Skeletal muscle satellite cell (primary cell): Measurements from ENCODE around the gene GNAT1.

Experiments used
- H3K27me3 ChIP-seq: 2 replicates; pipeline ENCODE4 v1.7.0; 2013; ENCODE audit warnings: low read length; ENCODE audit not compliant: control insufficient read depth, insufficient read depth
- H3K36me3 ChIP-seq: 2 replicates; pipeline ENCODE4 v1.7.0; 2013; ENCODE audit warnings: mild to moderate bottlenecking, control low read depth, low read length; ENCODE audit not compliant: insufficient read depth
- H3K4me1 ChIP-seq: 2 replicates; pipeline ENCODE4 v1.7.0; 2013; ENCODE audit warnings: low read length; ENCODE audit not compliant: control insufficient read depth, insufficient read depth
- H3K4me2 ChIP-seq: 2 replicates; pipeline ENCODE4 v1.7.0; 2013; ENCODE audit warnings: mild to moderate bottlenecking, low read length
- H3K4me3 ChIP-seq: 2 replicates; pipeline ENCODE4 v1.7.0; 2013; ENCODE audit warnings: low read length
- H3K9ac ChIP-seq: 2 replicates; pipeline ENCODE4 v1.7.0; 2013; ENCODE audit warnings: mild to moderate bottlenecking, low read depth, low read length, moderate library complexity
- H3K9me3 ChIP-seq: replicated peaks from 2 replicates; pipeline ENCODE4 v1.7.0; 2013; ENCODE audit warnings: mild to moderate bottlenecking, control low read depth, low read length

GNAT1 gene

DNA sequence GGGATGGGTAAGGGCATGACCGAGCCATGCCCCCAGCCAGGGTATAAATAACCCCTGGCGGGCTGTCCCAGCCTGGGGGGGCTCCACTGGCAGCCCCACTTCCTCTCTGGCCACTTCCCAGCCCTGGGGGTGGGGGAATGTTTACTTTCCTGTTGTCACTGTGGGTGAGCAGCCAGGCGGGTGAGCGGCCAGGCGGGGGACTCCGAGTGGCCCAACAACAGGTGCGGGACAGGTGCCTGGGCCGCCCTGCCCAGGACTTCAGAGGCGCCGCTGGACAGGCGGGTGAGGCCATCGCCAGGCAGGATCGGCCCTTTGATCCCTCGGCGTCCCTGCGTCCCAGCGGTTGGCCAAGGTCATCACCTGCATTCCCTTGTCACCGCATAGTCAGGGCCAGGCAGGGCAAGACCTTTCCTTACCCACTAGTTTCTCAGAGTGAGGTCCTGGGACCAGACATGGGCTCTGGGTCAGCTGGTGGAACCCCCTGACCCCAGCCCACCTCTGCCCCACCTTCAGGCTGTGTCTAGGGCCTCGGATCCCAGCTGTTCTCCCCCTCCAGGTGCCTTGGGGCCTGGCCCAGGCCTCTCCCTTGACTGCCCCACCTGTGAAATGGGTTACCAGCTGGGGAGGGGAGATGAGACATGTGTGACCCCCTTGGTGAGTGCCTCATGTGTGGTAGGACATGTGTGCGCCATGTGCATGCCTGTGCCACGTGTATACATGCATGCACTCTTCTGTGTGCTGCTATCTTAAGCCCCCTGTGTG is 19.7 kb upstream of the GNAT1 start:
- no peak overlapping the region for H3K4me3 ChIP-seq
- no peak overlapping the region for H3K9ac ChIP-seq
- H3K4me2 ChIP-seq: no peak overlapping the region
- peaks cover 48% of the 10 kb centered on the region for H3K4me1 ChIP-seq
- H3K27me3 ChIP-seq: no peaks in the 10 kb centered on the region
- no peaks in the 10 kb centered on the region for H3K9me3 ChIP-seq
- no peaks in the 10 kb centered on the region for H3K36me3 ChIP-seq

DNA sequence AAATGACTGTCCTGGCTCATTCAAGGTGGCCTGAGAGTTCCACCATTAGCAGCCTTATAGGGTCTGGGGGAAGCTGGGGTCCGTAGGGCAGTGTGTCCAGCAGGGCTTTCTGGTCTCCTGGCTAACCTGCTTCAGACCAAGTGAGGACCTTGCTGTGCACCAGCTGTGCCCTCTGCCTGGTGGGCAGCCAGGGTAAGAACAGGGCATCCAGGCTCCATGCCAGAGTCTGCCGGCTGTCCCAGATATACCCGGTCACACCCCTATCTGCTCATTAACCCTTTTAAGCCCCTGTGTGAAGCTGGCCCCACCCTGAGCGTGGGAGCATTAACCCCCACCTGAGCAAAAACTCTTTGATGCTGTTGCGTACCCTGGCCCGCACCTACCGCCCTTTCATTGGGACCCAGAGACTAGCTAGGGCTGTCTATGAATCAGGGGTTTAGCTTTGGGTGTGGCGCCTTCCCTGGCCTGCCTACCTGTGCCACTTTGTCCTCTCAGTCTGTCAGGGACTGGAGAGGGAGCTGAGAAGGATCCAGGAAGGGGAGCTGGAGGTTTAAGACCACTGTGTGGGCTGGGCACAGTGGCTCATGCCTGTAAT is 18.7 kb upstream of the GNAT1 start:
- Histone ChIP-seq H3K4me3 (no peak overlapping the region), H3K9ac (no peak overlapping the region), H3K4me2 (no peak overlapping the region), H3K36me3 (no peaks in the 10 kb centered on the region), H3K9me3 (no peaks in the 10 kb centered on the region), H3K4me1 (peaks cover 40% of the 10 kb centered on the region), H3K27me3 (no peaks in the 10 kb centered on the region)

DNA sequence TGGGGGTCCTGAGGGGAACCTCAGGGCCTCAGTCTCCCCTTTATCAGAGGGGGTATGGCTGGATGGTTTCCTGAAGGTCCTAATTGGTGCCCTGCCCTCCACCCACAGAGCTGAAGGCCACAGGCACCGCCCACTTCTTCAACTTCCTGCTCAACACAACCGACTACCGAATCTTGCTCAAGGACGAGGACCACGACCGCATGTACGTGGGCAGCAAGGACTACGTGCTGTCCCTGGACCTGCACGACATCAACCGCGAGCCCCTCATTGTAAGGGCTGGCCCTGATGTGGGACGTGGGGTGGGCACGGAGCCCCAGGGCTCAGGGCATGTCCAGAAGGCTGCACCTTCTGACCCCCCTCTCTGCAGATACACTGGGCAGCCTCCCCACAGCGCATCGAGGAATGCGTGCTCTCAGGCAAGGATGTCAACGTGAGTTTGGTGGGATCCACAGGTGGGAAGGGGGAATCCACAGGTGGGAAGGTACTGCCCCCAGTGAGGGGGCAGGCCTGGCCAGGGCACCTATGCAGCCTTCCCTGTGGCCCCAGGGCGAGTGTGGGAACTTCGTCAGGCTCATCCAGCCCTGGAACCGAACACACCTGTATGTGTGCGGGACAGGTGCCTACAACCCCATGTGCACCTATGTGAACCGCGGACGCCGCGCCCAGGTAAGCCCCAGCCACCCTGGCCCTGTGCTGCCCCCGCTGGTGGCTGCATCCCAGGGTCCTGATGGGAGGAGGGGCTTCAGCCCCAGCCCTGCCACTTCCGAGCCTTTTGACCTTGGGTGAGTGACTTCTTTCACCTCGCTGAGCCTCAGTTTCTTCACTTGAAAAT is 17.5 kb upstream of the GNAT1 start:
- H3K4me1 ChIP-seq: peaks cover 34% of the 10 kb centered on the region
- H3K4me3 ChIP-seq: no peak overlapping the region
- no peak overlapping the region for H3K4me2 ChIP-seq
- no peaks in the 10 kb centered on the region for H3K27me3 ChIP-seq
- H3K9me3 ChIP-seq: no peaks in the 10 kb centered on the region
- no peaks in the 10 kb centered on the region for H3K36me3 ChIP-seq
- no peak overlapping the region for H3K9ac ChIP-seq

DNA sequence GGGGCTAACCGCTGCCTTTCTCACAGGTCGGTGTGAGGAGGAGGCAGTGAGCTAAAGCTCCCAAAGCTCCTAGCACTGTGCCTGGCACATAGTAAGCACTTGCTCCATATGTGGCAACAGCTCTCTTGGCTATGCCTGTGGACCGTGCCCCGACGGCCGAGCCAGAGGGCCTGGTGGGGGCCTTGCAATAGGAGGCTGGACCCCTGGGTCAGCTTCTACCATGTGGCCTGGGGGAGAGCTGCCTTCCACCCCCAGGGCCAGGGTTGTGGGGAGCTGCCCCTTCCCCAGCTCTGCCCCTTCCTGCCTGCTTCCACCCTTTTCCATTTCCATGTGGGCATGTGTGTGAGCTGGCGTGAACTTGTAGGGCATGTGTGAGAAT is 16.9 kb upstream of the GNAT1 start:
- no peak overlapping the region for H3K4me2 ChIP-seq
- H3K9ac ChIP-seq: no peak overlapping the region
- no peaks in the 10 kb centered on the region for H3K27me3 ChIP-seq
- H3K4me3 ChIP-seq: no peak overlapping the region
- H3K9me3 ChIP-seq: no peaks in the 10 kb centered on the region
- no peaks in the 10 kb centered on the region for H3K36me3 ChIP-seq
- peaks cover 31% of the 10 kb centered on the region for H3K4me1 ChIP-seq

DNA sequence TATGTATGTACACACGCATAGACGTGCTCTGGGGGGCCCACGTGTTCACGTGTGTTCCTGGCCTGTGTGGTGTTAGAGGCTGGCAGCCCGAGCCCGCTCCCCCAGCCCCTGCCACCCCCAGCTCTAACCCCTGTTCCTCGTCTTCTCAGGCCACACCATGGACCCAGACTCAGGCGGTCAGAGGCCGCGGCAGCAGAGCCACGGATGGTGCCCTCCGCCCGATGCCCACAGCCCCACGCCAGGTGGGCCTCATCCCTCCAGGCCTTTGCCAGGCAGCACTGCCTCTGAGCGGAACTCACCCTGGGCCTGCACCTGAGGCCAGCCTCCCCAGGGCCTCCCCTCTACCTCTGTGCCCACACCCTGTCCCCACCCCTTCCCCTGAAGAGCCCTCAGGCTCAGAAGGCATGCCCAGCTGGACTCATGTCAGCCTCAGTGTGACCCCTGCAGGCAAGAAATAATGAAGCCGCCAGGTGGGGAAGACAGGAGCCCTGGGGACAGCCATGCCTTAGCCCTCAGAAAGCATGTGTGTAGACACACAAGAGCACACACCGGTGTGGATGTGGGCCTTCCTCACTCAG is 16.4 kb upstream of the GNAT1 start:
- Histone ChIP-seq H3K9ac (no peak overlapping the region), H3K4me1 (peaks cover 26% of the 10 kb centered on the region), H3K9me3 (no peaks in the 10 kb centered on the region), H3K4me2 (no peak overlapping the region), H3K4me3 (no peak overlapping the region), H3K27me3 (no peaks in the 10 kb centered on the region), H3K36me3 (no peaks in the 10 kb centered on the region)

DNA sequence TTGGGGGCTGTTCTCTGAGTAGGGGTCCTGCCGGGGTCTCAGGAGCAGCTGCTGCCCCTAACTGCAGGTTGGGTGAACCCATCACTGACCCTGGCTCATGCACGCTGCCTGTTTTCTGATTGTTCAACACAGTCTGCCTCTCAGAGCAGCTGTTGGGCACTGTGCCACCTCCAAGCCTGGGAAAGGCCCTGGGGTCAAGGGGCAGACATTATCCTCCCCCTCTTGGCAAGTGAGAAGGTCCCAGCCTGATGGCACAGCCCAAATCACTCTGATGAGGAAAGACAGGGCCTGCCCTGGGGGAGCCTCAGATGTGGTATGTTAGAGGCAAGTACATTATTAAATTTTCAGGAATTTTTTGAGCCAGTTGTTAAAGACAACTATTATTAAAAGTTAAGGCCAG is 14.1 kb upstream of the GNAT1 start:
- Histone ChIP-seq H3K4me3 (no peak overlapping the region), H3K4me2 (no peak overlapping the region), H3K4me1 (peaks cover 5% of the 10 kb centered on the region), H3K27me3 (no peaks in the 10 kb centered on the region), H3K9ac (no peak overlapping the region), H3K36me3 (no peaks in the 10 kb centered on the region), H3K9me3 (no peaks in the 10 kb centered on the region)

DNA sequence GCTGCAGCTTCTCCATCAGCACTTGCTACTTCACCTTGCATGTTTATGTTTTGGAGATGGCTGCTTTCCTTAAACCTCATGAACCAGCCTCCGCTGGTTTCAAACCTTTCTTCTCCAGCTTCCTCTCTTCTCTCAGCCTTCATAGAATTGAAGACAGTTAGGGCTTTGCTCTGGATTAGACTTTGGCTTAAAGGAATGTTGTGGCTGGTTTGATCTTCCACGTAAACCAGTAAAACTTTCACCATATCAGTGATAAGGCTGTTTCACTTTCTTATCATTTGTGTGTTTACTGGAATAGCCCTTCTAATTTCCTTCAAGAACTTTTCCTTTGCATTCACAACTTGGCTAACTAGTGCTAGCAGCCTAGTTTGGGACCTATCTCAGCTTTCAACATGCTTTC is 11.7 kb upstream of the GNAT1 start:
- Histone ChIP-seq H3K4me1 (no peaks in the 10 kb centered on the region), H3K27me3 (no peaks in the 10 kb centered on the region), H3K4me2 (no peak overlapping the region), H3K36me3 (no peaks in the 10 kb centered on the region), H3K9ac (no peak overlapping the region), H3K9me3 (no peaks in the 10 kb centered on the region), H3K4me3 (no peak overlapping the region)

DNA sequence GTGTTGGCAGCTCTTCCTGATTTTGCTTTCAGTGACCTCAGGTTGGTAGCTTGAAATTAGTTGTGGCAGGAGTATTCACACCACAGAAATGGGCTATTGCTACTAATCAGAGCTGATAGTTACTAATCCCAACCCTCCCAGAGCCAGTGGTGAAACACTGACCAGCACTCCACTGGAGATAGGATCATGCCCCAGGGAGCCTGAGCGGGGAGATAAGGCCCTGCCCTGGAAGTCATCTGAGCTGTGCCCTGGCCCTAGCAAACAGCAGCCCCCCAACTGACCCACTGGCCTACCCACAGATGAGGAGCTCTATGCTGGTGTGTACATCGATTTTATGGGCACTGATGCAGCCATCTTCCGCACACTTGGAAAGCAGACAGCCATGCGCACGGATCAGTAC is 9.4 kb upstream of the GNAT1 start:
- H3K4me3 ChIP-seq: no peak overlapping the region
- H3K27me3 ChIP-seq: no peaks in the 10 kb centered on the region
- H3K36me3 ChIP-seq: no peaks in the 10 kb centered on the region

DNA sequence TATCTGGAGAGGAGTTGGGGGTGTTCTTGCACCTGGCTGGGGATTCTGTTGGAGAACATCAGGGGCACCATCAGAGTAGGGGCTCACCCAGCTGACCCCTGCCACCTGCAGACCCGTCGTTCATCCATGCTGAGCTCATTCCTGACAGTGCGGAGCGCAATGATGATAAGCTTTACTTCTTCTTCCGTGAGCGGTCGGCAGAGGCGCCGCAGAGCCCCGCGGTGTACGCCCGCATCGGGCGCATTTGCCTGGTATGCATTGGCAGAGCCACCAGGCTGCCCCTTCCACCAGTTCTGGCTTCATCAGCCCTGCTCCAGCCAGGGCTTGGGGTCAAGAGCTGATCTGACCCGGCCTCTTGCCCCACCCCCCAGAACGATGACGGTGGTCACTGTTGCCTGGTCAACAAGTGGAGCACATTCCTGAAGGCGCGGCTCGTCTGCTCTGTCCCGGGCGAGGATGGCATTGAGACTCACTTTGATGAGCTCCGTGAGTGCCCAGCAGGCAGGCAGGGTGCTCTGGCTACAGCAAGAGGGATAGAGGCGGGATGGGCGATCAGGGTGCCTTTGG is 8.8 kb upstream of the GNAT1 start:
- H3K36me3 ChIP-seq: no peaks in the 10 kb centered on the region
- no peaks in the 10 kb centered on the region for H3K27me3 ChIP-seq
- no peaks in the 10 kb centered on the region for H3K9me3 ChIP-seq
- H3K4me3 ChIP-seq: no peak overlapping the region
- no peak overlapping the region for H3K4me2 ChIP-seq
- H3K4me1 ChIP-seq: no peaks in the 10 kb centered on the region
- no peak overlapping the region for H3K9ac ChIP-seq

More for the DNA sequence above, 9.4 kb upstream of the GNAT1 start:
- Histone ChIP-seq H3K4me2 (no peak overlapping the region), H3K9me3 (no peaks in the 10 kb centered on the region), H3K9ac (no peak overlapping the region), H3K4me1 (no peaks in the 10 kb centered on the region)

DNA sequence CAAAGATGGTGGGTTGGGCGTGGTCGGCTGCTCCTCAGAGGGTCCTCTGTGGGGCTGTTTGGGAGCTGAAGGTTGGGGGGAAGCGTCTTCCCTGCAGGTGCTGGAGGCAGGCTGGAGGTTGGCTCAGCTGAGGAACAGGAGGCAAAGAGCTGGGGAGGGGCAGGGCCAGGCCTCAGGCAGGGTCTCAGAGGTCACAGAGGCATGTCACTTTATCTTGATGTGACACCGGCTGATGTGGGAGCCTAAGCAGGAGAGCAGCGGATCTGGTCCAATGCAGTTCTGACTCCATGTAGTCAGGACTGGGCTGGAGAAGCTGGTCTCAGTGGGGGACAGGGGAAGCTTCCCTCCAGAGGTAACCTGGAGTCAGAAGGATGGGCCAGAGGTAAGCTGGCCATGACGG is 7.7 kb upstream of the GNAT1 start:
- Histone ChIP-seq H3K36me3 (no peaks in the 10 kb centered on the region), H3K9me3 (no peaks in the 10 kb centered on the region), H3K9ac (no peak overlapping the region), H3K27me3 (no peaks in the 10 kb centered on the region), H3K4me1 (no peaks in the 10 kb centered on the region), H3K4me2 (no peak overlapping the region), H3K4me3 (no peak overlapping the region)

DNA sequence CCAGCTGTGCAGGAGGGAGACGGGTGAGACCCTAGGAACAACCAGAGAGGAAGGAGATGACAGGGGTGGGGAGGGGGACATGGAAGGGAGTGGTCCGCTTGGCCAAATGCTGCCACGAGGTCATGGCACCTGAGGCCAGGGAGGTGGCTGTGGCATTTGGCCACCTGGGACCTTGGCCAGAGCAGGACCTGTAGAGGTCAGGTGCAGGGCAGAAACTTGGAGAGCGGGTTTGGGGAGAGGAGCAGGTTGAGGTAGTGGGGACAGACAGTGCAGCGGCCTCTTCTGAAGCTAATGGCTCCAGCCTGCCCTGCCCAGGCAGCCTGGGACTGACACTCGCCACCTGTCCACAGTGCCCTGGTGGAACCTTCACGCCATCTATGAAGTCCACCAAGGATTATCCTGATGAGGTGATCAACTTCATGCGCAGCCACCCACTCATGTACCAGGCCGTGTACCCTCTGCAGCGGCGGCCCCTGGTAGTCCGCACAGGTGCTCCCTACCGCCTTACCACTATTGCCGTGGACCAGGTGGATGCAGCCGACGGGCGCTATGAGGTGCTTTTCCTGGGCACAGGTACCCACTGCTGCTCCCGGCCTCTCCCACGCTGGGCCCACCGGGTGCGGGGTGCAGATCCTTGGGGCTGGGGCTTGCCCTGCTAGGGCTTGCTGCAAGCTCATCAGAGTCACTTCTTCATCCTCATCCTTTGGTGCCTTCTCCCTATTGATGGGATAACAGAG is 7.0 kb upstream of the GNAT1 start:
- no peaks in the 10 kb centered on the region for H3K36me3 ChIP-seq
- peaks cover 3% of the 10 kb centered on the region for H3K4me1 ChIP-seq
- no peak overlapping the region for H3K4me2 ChIP-seq
- no peak overlapping the region for H3K9ac ChIP-seq
- no peaks in the 10 kb centered on the region for H3K27me3 ChIP-seq
- H3K9me3 ChIP-seq: no peaks in the 10 kb centered on the region
- H3K4me3 ChIP-seq: no peak overlapping the region
